NCI-H748 (cell line): ENCODE results near the gene SARDH.

Experiments
- DNase-seq: peaks from one replicate; lab custom pipeline; 2025; ENCODE audit not compliant: unreplicated experiment; lab: John Stamatoyannopoulos, UW

Gene SARDH

GRCh38 chr9:133715295-133715865 is 22.8 kb downstream of the SARDH start:
- DNase-seq: no peak

GRCh38 chr9:133714606-133715294 is 23.4 kb downstream of the SARDH start:
- DNase-seq: no peak

GRCh38 chr9:133713960-133714495 is 24.1 kb downstream of the SARDH start:
- no peak for DNase-seq

- no peak for DNase-seq
These were observed 24.8 kb downstream of the SARDH start for GRCh38 chr9:133713150-133713959.

GRCh38 chr9:133712221-133713100 is 25.7 kb downstream of the SARDH start:
- no peak for DNase-seq

GRCh38 chr9:133711428-133712220 is 26.5 kb downstream of the SARDH start:
- no peak for DNase-seq

GRCh38 chr9:133710661-133711427 is 27.3 kb downstream of the SARDH start:
- DNase-seq: no peak

GRCh38 chr9:133709691-133710571 is 28.2 kb downstream of the SARDH start:
- DNase-seq: no peak

GRCh38 chr9:133709015-133709611 is 29.0 kb downstream of the SARDH start:
- no peak for DNase-seq

- DNase-seq: no peak
These were observed 29.7 kb downstream of the SARDH start for GRCh38 chr9:133708246-133709014.

- no peak for DNase-seq
These were observed 30.3 kb downstream of the SARDH start for GRCh38 chr9:133707763-133708245.

- no peak for DNase-seq
These were observed 30.9 kb downstream of the SARDH start for GRCh38 chr9:133707065-133707762.

GRCh38 chr9:133706307-133707050 is 31.7 kb downstream of the SARDH start:
- no peak for DNase-seq

- no peak for DNase-seq
These were observed 32.6 kb downstream of the SARDH start for GRCh38 chr9:133705576-133705975.

GRCh38 chr9:133704711-133705181 is 33.4 kb downstream of the SARDH start:
- DNase-seq: no peak
